Lower leg skin (tissue), 4 donors: ENCODE data around the gene ACVR1. TPM values are rescaled to one million over a fixed set of nuclear protein-coding genes. Genes with fewer than 3 reads are reported as not detected.
"Not testable (repeated sequence)": the region's sequence is repeated elsewhere in the genome, so short reads cannot be mapped to it uniquely, and the experiment has no call there.

Experiments used
- DNase-seq, 2 donors: peaks; one replicate each; pipeline ENCODE4 v3.0.0-alpha.2; 2019; ENCODE audit warnings: low spot score in 2 of 2
- H3K4me3 ChIP-seq: fragments of 200-600 bp; sonication (generic); 2 replicates; pipeline ENCODE4 v1.5.1; 2017; ENCODE audit warnings: mild to moderate bottlenecking, low read depth; ENCODE audit not compliant: poor library complexity, severe bottlenecking
- POLR2A ChIP-seq, 2 donors: fragments of 450-650 bp; IDR thresholded peaks; one replicate each; pipeline ENCODE4 v1.6.1; 2016 to 2017; ENCODE audit warnings: antibody characterized with exemption in 2 of 2, mild to moderate bottlenecking in 1 of 2, moderate library complexity in 1 of 2
- WGBS, 2 donors: methylation state at CpG; one replicate each; pipeline ENCODE4 v1.1.5; 2018; 5-methylcytosine and 5-hydroxymethylcytosine counted together
- intact Hi-C: fragments of 100-400 bp; cut with DNase I; formaldehyde crosslinking; loops from one replicate; pipeline ENCODE4 v1.15.0; 2023; ENCODE audit warnings: low total_unique reads
- total RNA-seq, 4 donors: library from RNA; depleted of rRNA; stranded (reverse); fragments of >200 nt; gene quantifications; one replicate each; pipeline ENCODE4 v1.1.0, GENCODE V29; 2016
- TF ChIP-seq, protein P1 (sequence below), 3 donors: fragments of 450-650 bp; IDR thresholded peaks; one replicate each; pipeline ENCODE4 v1.5.1; 2016; ENCODE audit warnings: antibody characterized with exemption in 3 of 3, mild to moderate bottlenecking in 3 of 3, moderate library complexity in 2 of 3

The ACVR1 gene
- total RNA-seq, 4 donors from 2014 or later = 14.3 to 22.7 (median 15.2) TPM

DNA sequence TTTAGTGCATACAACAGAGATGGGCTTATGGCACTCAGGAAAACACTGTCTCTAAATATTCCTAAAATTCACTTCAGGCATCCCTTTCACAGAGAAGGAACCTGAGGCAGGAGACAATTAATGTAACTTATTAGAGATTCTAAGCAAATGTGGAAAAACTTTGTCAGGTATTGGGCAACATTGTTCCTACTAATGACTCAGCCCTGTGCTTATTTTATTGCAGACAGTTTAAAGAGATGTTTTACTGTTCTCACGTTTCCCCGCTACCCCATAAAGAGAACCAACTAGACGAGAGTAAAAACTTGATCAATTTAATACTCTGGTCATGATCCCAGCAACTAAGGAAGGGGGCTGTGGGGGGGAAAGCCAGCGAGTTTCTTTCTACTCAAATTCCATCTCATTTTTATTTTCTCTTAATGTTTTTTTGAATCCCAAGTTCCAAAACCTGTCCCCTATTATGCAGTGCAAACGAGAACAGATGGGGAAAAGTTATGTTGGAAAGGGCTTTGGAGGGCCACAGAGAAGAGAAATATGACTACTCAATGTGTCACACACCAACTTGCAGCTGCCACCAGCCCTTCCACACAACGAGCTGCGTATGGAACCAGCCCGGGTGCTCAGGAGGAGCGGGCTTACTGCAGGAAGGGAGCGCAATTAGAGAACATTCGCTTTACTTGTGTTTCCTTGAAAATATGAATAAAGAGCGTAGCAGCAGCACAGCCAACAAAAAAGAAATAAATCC, 18.7 kb upstream of the ACVR1 start:
- intact Hi-C loops = no loop called here
- TF ChIP-seq, protein P1, sequence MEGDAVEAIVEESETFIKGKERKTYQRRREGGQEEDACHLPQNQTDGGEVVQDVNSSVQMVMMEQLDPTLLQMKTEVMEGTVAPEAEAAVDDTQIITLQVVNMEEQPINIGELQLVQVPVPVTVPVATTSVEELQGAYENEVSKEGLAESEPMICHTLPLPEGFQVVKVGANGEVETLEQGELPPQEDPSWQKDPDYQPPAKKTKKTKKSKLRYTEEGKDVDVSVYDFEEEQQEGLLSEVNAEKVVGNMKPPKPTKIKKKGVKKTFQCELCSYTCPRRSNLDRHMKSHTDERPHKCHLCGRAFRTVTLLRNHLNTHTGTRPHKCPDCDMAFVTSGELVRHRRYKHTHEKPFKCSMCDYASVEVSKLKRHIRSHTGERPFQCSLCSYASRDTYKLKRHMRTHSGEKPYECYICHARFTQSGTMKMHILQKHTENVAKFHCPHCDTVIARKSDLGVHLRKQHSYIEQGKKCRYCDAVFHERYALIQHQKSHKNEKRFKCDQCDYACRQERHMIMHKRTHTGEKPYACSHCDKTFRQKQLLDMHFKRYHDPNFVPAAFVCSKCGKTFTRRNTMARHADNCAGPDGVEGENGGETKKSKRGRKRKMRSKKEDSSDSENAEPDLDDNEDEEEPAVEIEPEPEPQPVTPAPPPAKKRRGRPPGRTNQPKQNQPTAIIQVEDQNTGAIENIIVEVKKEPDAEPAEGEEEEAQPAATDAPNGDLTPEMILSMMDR (IDR thresholded peaks at IDR 0.05) = no peak
- TF ChIP-seq POLR2A (IDR thresholded peaks at IDR 0.05) = no peak
- no peak for DNase-seq
- 60 to 70% methylated on average over 12 of the region's 12 CpGs for WGBS, 2 donors
- H3K4me3 ChIP-seq = no peak overlapping the region

DNA sequence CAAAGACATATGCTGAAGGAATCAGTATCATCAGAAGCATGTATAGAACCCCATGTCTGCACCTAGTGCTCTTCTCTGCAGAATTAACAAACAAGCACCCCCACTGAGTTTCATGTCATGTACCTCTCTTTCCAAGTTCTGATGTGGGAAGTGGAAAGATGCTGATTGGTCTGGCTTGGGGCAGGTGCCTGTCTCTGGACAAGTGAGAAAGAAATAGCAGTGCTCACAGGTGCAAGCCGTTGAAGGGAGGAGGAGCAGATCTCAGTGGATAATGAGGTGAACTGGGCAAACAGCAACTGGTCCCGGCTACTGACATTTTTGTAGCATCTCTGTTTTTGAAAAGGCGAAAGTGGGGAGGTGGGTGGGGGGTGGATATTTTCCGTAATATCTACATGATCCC, 17.5 kb upstream of the ACVR1 start:
- no peak for TF ChIP-seq POLR2A (IDR thresholded peaks at IDR 0.05)
- TF ChIP-seq, protein P1 (IDR thresholded peaks at IDR 0.05) = no peak
- no peak overlapping the region for H3K4me3 ChIP-seq
- WGBS, 2 donors = 81 to 89% methylated on average over 4 of the region's 4 CpGs
- intact Hi-C loops = no loop called here
- DNase-seq = no peak

DNA sequence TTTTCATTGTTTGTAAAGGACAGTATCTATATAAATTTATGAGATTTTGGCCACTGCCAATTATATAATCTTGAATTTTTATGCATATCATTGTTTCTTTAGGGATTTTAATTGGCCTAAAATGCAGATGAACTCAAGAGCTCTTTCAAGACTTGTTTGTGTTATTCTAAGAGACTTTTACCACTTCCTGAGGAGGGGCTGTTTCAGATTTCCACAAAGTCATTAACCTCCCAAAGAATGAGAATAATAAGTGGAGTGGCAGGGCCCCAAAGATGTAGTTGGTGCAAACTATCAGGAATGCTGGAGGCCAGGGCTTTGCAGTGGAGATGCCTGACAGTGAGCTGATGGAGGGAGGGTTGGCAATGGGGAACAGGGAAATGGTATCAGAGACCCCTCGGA, 15.5 kb upstream of the ACVR1 start:
- no peak for TF ChIP-seq POLR2A (IDR thresholded peaks at IDR 0.05)
- TF ChIP-seq, protein P1 (IDR thresholded peaks at IDR 0.05) = no peak
- no peak for DNase-seq
- H3K4me3 ChIP-seq = no peak overlapping the region
- WGBS, 2 donors = 94 to 100% methylated on average over 1 of the region's 1 CpG
- intact Hi-C loops = no loop called here

DNA sequence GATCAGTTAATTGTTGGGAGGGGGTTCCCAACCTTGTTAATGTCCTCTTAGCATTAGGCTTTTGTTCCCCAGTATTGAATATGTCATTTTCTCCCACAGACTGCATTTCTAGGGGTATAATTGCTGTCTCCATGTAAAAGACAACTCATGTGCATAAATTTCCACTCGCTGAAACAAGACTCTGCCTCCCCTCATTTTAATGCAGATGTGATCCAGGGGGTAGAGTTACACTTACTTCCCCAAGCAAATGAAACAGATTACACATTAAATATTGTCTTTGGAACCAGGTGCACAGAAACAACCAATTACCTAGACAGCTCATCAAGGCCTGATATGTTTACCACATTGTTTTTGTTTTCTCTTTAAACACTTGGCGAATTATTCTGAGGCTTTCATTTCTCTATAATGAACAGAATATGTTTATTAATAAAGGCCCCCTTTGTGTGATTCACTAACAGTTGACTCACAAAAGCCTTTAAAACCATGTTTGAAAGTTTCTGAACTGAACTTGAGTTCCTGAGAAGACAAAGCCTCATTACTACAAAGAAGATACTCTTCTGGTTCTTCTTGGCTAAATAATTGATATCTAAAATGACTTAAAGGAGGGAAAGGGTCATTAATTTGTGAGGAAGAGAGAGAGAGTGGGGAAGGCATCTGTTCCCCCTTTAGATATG, 15.0 kb upstream of the ACVR1 start:
- intact Hi-C loops = no loop called here
- no peak for DNase-seq
- no peak overlapping the region for H3K4me3 ChIP-seq
- TF ChIP-seq POLR2A (IDR thresholded peaks at IDR 0.05) = no peak
- TF ChIP-seq, protein P1 (IDR thresholded peaks at IDR 0.05) = no peak
- 75 to 77% methylated on average over 2 of the region's 2 CpGs for WGBS, 2 donors

DNA sequence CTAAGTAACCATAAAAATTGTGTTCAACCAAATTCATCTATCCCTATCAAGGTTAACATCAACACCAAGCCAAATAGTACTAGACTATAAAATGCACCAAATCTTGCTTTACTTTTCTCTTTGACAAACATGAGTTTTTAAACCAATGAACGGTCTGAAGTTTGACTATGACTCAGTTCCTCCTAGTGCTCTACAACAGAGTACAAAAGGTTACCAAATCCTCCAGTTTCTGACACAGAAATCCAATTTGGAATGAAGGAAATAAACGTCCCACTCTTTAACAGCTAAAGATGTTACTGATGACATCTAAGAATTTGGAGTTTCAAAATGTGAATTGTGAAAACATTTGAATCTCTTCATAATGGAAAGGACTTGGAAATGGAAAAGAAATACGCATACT, 11.8 kb upstream of the ACVR1 start:
- TF ChIP-seq POLR2A (IDR thresholded peaks at IDR 0.05) = no peak
- TF ChIP-seq, protein P1 (IDR thresholded peaks at IDR 0.05) = no peak
- 70 to 78% methylated on average over 3 of the region's 3 CpGs for WGBS, 2 donors
- no peak for DNase-seq
- H3K4me3 ChIP-seq = no peak overlapping the region
- intact Hi-C loops = no loop called here

DNA sequence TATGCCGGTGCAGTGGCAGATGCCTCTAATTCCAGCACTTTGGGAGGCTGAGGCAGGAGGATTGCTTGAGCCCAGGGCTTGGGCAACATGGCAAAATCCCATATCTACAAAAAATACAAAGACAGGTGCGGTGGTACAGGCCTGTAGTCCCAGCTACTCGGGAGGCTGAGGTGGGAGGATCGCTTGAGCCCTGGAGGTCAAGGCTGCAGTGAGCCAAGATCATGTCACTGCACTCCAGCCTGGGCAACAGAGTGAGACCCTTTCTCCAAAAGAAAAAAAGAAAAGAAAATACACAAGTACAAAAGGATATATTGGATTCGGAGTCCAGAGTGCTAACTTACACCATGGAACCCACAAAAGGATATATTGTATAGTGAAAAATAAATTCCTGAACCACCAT, 8.4 kb upstream of the ACVR1 start:
- H3K4me3 ChIP-seq, intact Hi-C loops, DNase-seq: not testable (repeated sequence)
- WGBS, 2 donors = 77 to 78% methylated on average over 5 of the region's 5 CpGs
